K562 (cell line): ENCODE measurements around the gene ICAM1. TPM values are rescaled to one million over a fixed set of nuclear protein-coding genes. Genes with fewer than 3 reads are reported as not detected.
A peak's percentile ranks its signal among the peaks of the same experiment; 100 is the strongest.

Experiments
- ATF1 ChIP-seq, 2 experiments: fragments of 450-650 bp in 1 of 2; IDR thresholded peaks; 2 replicates each; pipeline ENCODE4 v1.6.1; 2016; ENCODE audit warnings: missing compliant biosample characterization in 1 of 2, missing genetic modification characterization in 1 of 2
- BACH1 ChIP-seq: fragments of 200-800 bp; sonication (Bioruptor generic); IDR thresholded peaks from 2 replicates; pipeline ENCODE4 v1.6.1; 2016; ENCODE audit warnings: missing genetic modification characterization, missing compliant biosample characterization
- BCOR ChIP-seq: fragments of 450-650 bp; IDR thresholded peaks from 2 replicates; pipeline ENCODE4 v1.6.1; 2016
- CTCF ChIP-seq, 3 experiments: IDR thresholded peaks in 2 of 3; conservative IDR thresholded peaks in 1 of 3; 2 replicates each; pipeline ENCODE4 v1.5.1; 2011 to 2012; ENCODE audit warnings: low read length in 3 of 3, mild to moderate bottlenecking in 3 of 3, control low read depth in 2 of 3, improper control_type of control experiment in 1 of 3, inconsistent platforms in 1 of 3, low read depth in 1 of 3, mixed read lengths in 1 of 3, moderate library complexity in 1 of 3; ENCODE audit not compliant: insufficient read depth in 2 of 3
- KDM1A ChIP-seq, 2 experiments: fragments of 450-650 bp; IDR thresholded peaks; 2 replicates each; pipeline ENCODE4 v1.6.1; 2016; ENCODE audit warnings: mild to moderate bottlenecking in 2 of 2
- MAX ChIP-seq: sonication (generic); formaldehyde crosslinking; IDR thresholded peaks from 2 replicates; pipeline ENCODE4 v1.9.0; 2022; ENCODE audit warnings: mild to moderate bottlenecking, missing genetic modification reagents
- MAZ ChIP-seq, 2 experiments: fragments of 450-650 bp in 1 of 2; sonication (generic) in 1 of 2; formaldehyde crosslinking; IDR thresholded peaks in 1 of 2; conservative IDR thresholded peaks in 1 of 2; 2 replicates each; pipeline versions ENCODE4 v1.4.0 to v1.5.0; 2020; ENCODE audit warnings: mild to moderate bottlenecking in 1 of 2, missing genetic modification reagents in 1 of 2
- MBD1 ChIP-seq: fragments of 250-450 bp; sonication (Bioruptor Pico); IDR thresholded peaks from 2 replicates; pipeline ENCODE4 v1.8.0; 2022; ENCODE audit warnings: inconsistent platforms
- PBX2 ChIP-seq, 2 experiments: IDR thresholded peaks in 1 of 2; conservative IDR thresholded peaks in 1 of 2; 2 replicates each; pipeline ENCODE4 v1.6.1; 2016; ENCODE audit warnings: low read depth in 2 of 2, mild to moderate bottlenecking in 1 of 2, missing compliant biosample characterization in 1 of 2, missing genetic modification characterization in 1 of 2, moderate library complexity in 1 of 2
- SMARCA5 ChIP-seq: fragments of 450-650 bp; IDR thresholded peaks from 2 replicates; pipeline ENCODE4 v1.6.1; 2016
- SMC3 ChIP-seq: conservative IDR thresholded peaks from 2 replicates; pipeline ENCODE4 v1.6.1; 2011; ENCODE audit warnings: low read depth, low read length, improper control_type of control experiment; ENCODE audit not compliant: insufficient read depth
- YY1 ChIP-seq, 3 experiments: IDR thresholded peaks; 2 replicates each; pipeline ENCODE4 v1.6.1; 2011; ENCODE audit warnings: low read length in 2 of 3, mild to moderate bottlenecking in 2 of 3, moderate library complexity in 2 of 3, borderline replicate concordance in 1 of 3, control low read depth in 1 of 3, low read depth in 1 of 3; ENCODE audit not compliant: insufficient read depth in 3 of 3, insufficient replicate concordance in 2 of 3, control insufficient read depth in 1 of 3, insufficient read length in 1 of 3; ENCODE audit errors: extremely low read depth in 1 of 3
- ZFP36 ChIP-seq: fragments of 150-350 bp; IDR thresholded peaks from 2 replicates; pipeline ENCODE4 v1.6.1; 2018; ENCODE audit warnings: low read length, low read depth; ENCODE audit not compliant: partially characterized antibody
- ZNF280B ChIP-seq: fragments of 250-450 bp; sonication (Bioruptor Pico); IDR thresholded peaks from 2 replicates; pipeline ENCODE4 v1.5.1; 2021; ENCODE audit warnings: mild to moderate bottlenecking
- ZNF398 ChIP-seq: fragments of 250-450 bp; sonication (Bioruptor Pico); IDR thresholded peaks from 2 replicates; pipeline ENCODE4 v1.8.0; 2021; ENCODE audit warnings: moderate library complexity, mild to moderate bottlenecking, inconsistent platforms
- polyA plus RNA-seq, 8 experiments: library from polyadenylated mRNA; depleted of rRNA in 4 of 8; stranded (reverse) in 5 of 8; unstranded in 3 of 8; fragments of >200 nt; fragmentation: Nextera tagmentation in 2 of 8; fragmentation: Illumina TruSeq in 1 of 8; extraction: Ambion mirVana in 2 of 8; extraction: Trizol in 1 of 8; gene quantifications; 2 replicates each; pipeline versions ENCODE4 v1.2.1 to v1.2.3, GENCODE V29; 2011 to 2014; ENCODE audit warnings: inconsistent platforms in 1 of 8, missing spikeins in 1 of 8
- total RNA-seq, 7 experiments: library from RNA; depleted of rRNA in 6 of 7; stranded (reverse); fragments of >200 nt in 6 of 7; fragmentation: Illumina TruSeq in 2 of 7; extraction: Trizol in 2 of 7; gene quantifications; 2 replicates each; pipeline versions ENCODE4 v1.2.1 to v1.2.3, GENCODE V29; 2011 to 2021; ENCODE audit warnings: low replicate concordance in 1 of 7

Gene ICAM1
- total and polyA plus RNA-seq, 9 of the 15 experiments (the other 6 are each of a cell fraction or from before 2014, with no cell fraction given): 2.3 to 24.4 (median 13.4) TPM

GRCh38 chr19:10228920-10229319 is 42.0 kb upstream of the ICAM1 start (continued):
- TF ChIP-seq SMC3 (0 out of 2 replicates have a peak, but pooled peaks have one; percentile 25), ZFP36 (peak; percentile 77), MAZ (CRISPR knock-in tag; conservative IDR thresholded peaks at IDR 0.05 in 1 of 2, IDR thresholded peaks at IDR 0.05 in 1 of 2) (0 out of 4 replicates have a peak, but pooled peaks of 1 of the 2 experiments have one; percentile 36), PBX2 (CRISPR knock-in tag; IDR thresholded peaks at IDR 0.05; ENCODE audit: low read depth) (no peak), PBX2 (tag; conservative IDR thresholded peaks at IDR 0.05; ENCODE audit: low read depth) (no peak), MBD1 (CRISPR knock-in tag) (no peak), ZNF398 (CRISPR knock-in tag) (no peak), ATF1 (CRISPR knock-in tag; IDR thresholded peaks at IDR 0.05) (no peak), ATF1 (tag; IDR thresholded peaks at IDR 0.05) (0 out of 2 replicates have a peak, but pooled peaks have one; percentile 9), BACH1 (tag) (no peak), BCOR (peak; percentile 76), KDM1A (IDR thresholded peaks at IDR 0.05) (0 out of 4 replicates have a peak, but pooled peaks of 1 of the 2 experiments have one; percentile 34), SMARCA5 (0 out of 2 replicates have a peak, but pooled peaks have one; percentile 30), CTCF (IDR thresholded peaks at IDR 0.05 in 2 of 3, conservative IDR thresholded peaks at IDR 0.05 in 1 of 3; ENCODE audit: insufficient read depth in 2 of 3, low read depth in 1 of 3, low read length in 3 of 3) (peak; percentile 61 to 73 (median 70)), ZNF280B (CRISPR knock-in tag) (no peak), MAX (CRISPR knock-in tag) (0 out of 2 replicates have a peak, but pooled peaks have one; percentile 4), YY1 (IDR thresholded peaks at IDR 0.05; ENCODE audit: borderline replicate concordance in 1 of 3, control insufficient read depth in 1 of 3, extremely low read depth in 1 of 3, insufficient read depth in 3 of 3, insufficient read length in 1 of 3, insufficient replicate concordance in 2 of 3, low read depth in 1 of 3, low read length in 2 of 3) (peak in 1 of 3 experiments; percentile 42)
